Measurements from ENCODE around the gene OSBPL3.

DNA sequence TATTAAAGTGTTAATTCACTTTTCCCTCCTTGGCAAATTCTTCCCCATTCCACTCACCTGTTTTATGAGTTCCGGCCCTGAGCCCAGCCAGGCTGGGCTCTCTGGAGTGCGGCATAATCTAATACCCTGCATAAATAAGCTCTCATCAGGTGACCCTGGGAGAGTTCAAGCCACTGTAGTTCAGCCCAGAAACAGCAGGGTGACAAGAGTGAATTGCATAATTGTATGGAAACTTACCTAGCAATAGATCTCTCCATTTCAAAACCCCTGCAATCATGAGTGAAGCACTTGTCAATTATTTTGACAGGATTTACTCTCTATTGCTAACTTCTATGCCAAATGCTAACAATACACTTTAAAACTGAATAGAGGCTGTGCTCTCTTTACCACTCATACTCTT is 94.7 kb downstream of the OSBPL3 start:
- TF ChIP-seq POLR2A (IDR thresholded peaks at IDR 0.05) = no peak
- TF ChIP-seq CTCF (IDR thresholded peaks at IDR 0.05) = no peak
